CD4-positive, alpha-beta T cell treated with Interferon gamma for 1 hour (primary cell): Measurements from ENCODE around the gene TAAR6.
"Not testable (repeated sequence)": the region's sequence is repeated elsewhere in the genome, so short reads cannot be mapped to it uniquely, and the experiment has no call there.

Experiments used
- DNase-seq: peaks from one replicate; pipeline ENCODE4 v3.0.0-alpha.2; 2020

The TAAR6 gene

DNA sequence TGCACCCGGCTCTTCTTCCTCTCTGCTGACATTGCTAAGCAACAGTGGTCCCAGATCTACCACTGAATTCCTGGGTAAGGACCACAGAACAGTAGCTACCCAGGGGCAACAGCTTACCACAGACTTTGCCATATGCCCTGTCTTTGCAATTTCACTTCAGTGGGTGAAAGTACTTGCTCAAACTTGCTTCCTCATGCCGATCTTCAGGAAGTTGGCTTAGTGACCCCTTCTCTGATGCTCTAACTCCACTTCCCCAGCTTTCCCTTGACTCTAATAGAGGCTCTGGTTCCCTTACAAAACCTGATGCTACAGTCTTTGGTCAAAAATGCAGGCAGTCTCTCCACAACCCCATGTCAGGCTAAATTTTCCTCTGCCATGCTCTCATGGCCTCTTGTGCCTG is 22.7 kb downstream of the TAAR6 start:
- DNase-seq, result no peak

DNA sequence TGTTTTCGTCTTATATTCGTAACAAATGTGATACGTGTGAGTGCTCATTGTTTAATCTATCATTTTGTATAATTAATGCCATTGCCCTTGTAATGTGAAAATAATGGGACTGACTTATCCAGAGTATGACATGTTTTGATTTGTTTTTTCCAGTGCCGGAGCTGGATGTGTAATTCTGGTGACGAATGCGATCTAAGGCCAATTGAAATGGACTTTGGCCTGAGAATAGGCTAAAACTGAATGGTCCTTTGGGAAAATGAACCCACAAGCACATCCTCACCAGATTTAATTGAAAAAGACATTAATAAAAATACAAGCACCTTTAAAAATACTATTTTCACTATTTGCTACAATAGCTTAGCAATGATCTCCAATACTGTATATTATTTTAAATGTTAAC is 26.1 kb downstream of the TAAR6 start:
- DNase-seq, result no peak

- no peak for DNase-seq
Measured at GRCh38 chr6:132598473-132598872, 28.4 kb downstream of the TAAR6 start.

DNA sequence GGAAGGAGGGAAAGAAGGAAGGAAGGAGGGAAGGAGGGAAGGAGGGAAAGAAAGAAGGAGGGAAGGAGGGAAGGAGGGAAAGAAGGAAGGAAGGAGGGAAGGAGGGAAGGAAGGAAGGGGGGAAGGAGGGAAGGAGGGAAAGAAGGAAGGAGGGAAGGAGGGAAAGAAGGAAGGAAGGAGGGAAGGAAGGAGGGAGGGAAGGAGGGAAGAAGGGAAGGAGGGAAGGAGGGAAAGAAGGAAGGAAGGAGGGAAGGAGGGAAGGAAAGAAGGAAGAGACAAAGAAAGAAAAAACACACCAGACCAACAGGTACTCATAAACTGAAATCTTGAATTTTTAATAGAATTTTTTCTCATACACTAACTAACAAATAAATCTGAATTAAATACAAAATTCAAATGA is 30.8 kb downstream of the TAAR6 start:
- DNase-seq, result not testable (repeated sequence)

GRCh38 chr6:132604635-132605152 is 34.6 kb downstream of the TAAR6 start:
- no peak for DNase-seq

GRCh38 chr6:132607544-132608233 is 37.6 kb downstream of the TAAR6 start:
- no peak for DNase-seq

DNA sequence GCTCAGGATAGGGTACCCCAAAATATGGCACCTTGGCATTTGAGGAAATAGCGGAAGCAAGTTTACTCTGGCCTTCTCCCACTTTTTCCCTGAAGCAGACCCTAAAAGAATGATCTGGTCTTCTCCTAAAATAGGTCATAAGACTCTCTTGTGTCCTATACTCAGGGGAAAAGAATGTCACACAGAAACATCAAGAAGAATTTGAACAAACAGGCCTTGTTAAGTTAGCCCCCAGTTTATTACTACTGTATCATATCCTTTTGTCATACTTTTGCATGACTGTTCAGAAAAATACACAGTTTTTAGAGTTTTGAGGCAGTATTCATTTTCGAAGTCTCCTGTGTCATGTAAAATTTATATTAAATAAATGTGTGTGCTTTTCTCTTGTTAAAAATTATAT is 41.5 kb downstream of the TAAR6 start:
- no peak for DNase-seq

- DNase-seq, result no peak
Measured at GRCh38 chr6:132612449-132613108, 42.5 kb downstream of the TAAR6 start.

GRCh38 chr6:132614554-132614953 is 44.4 kb downstream of the TAAR6 start:
- DNase-seq, result no peak

- DNase-seq, result no peak
Measured at GRCh38 chr6:132616677-132617076, 46.6 kb downstream of the TAAR6 start.
